Adrenal gland (tissue), 12 donors: Measurements from ENCODE around the gene NAA10. TPM values are rescaled to one million over a fixed set of nuclear protein-coding genes. Genes with fewer than 3 reads are reported as not detected.
A peak's percentile ranks its signal among the peaks of the same experiment; 100 is the strongest.

Experiments
- DNase-seq, 7 donors: peaks; one replicate each; pipeline ENCODE4 v3.0.0-alpha.2; 2019 to 2020
- H3K27ac ChIP-seq, 5 donors: fragments of 200-600 bp; sonication (generic) in 4 of 5; 1 replicate in 3 of 5; 2 replicates in 2 of 5; pipeline versions ENCODE4 v1.5.1 to v1.8.0; 2016 to 2020; ENCODE audit warnings: mild to moderate bottlenecking in 1 of 5
- H3K27me3 ChIP-seq: fragments of 200-600 bp; 2 replicates; pipeline ENCODE4 v1.8.0; 2021
- H3K36me3 ChIP-seq, 2 donors: fragments of 200-600 bp; replicated peaks in 1 of 2; 1 replicate in 1 of 2; 2 replicates in 1 of 2; pipeline versions ENCODE4 v1.5.1 to v1.8.0; 2018 to 2022
- H3K4me1 ChIP-seq, 2 donors: fragments of 200-600 bp; replicated peaks in 1 of 2; 1 replicate in 1 of 2; 2 replicates in 1 of 2; pipeline versions ENCODE4 v1.5.1 to v1.8.0; 2018 to 2021
- H3K4me3 ChIP-seq, 4 donors: fragments of 200-600 bp; sonication (generic) in 3 of 4; one replicate each; pipeline ENCODE4 v1.5.1; 2016 to 2018
- H3K9me3 ChIP-seq, 3 donors: fragments of 200-600 bp; sonication (generic) in 1 of 3; replicated peaks in 1 of 3; 1 replicate in 2 of 3; 2 replicates in 1 of 3; pipeline versions ENCODE4 v1.5.1 to v1.8.0; 2016 to 2021
- POLR2A ChIP-seq, 2 donors: fragments of 450-650 bp; IDR thresholded peaks; one replicate each; pipeline ENCODE4 v1.6.1; 2017; ENCODE audit warnings: antibody characterized with exemption in 2 of 2, mild to moderate bottlenecking in 2 of 2, moderate library complexity in 1 of 2
- WGBS, 4 donors: extraction: QIAGEN DNeasy Blood & Tissue Kit in 2 of 4; methylation state at CpG; one replicate each; pipeline versions ENCODE4 v1.1.5 to v1.1.7; 2013 to 2017; 5-methylcytosine and 5-hydroxymethylcytosine counted together
- intact Hi-C, 2 donors: fragments of 100-400 bp; cut with DNase I; formaldehyde crosslinking; loops; one replicate each; pipeline versions ENCODE4 v1.14.1 to v1.15.0; 2022 to 2023
- polyA plus RNA-seq, 3 donors: library from polyadenylated mRNA; stranded (reverse); fragments of 200-250 nt in 2 of 3; fragments of 350-450 nt in 1 of 3; fragmentation: Illumina TruSeq in 1 of 3; extraction: RNeasy Lipid Tissue Mini Kit (QIAGEN cat#74804) in 1 of 3; gene quantifications; one replicate each; pipeline ENCODE4 v1.2.3, GENCODE V29; 2013 to 2014
- total RNA-seq, 9 donors: library from RNA; depleted of rRNA in 4 of 9; stranded (reverse); fragments of >200 nt in 4 of 9; fragments of 120-200 nt in 1 of 9; fragmentation: NEBNext Ultra II Directional in 1 of 9; extraction: Animal tissue kit (Norgen Biotek cat#: 25700) in 1 of 9; gene quantifications; one replicate each; pipeline versions ENCODE4 v1.1.0 to v1.2.4, GENCODE V29; 2013 to 2023
- TF ChIP-seq, protein P1 (sequence below), 6 experiments: fragments of 450-650 bp in 4 of 6; fragments of 200-600 bp in 2 of 6; sonication (generic) in 1 of 6; IDR thresholded peaks; 1 replicate in 5 of 6; 2 replicates in 1 of 6; pipeline versions ENCODE4 v1.5.1 to v1.8.0; 2016 to 2021; ENCODE audit warnings: antibody characterized with exemption in 6 of 6, mild to moderate bottlenecking in 2 of 6, moderate library complexity in 1 of 6
- donor health status: healthy with polysubstance abuse.
- donor health status: Bipolar disorder and iron deficiency.
- donor health status: DM: yes; HTN: yes; CAD: no.
- donor health status: DM: no; HTN: no; CAD: no.
- donor health status: DM: no; HTN: no; CAD: no.
- donor health status: DM: yes; HTN: yes; CAD: no.

Gene NAA10
- total and polyA plus RNA-seq, 12 donors = 60.0 to 287 (median 97.8) TPM

DNA sequence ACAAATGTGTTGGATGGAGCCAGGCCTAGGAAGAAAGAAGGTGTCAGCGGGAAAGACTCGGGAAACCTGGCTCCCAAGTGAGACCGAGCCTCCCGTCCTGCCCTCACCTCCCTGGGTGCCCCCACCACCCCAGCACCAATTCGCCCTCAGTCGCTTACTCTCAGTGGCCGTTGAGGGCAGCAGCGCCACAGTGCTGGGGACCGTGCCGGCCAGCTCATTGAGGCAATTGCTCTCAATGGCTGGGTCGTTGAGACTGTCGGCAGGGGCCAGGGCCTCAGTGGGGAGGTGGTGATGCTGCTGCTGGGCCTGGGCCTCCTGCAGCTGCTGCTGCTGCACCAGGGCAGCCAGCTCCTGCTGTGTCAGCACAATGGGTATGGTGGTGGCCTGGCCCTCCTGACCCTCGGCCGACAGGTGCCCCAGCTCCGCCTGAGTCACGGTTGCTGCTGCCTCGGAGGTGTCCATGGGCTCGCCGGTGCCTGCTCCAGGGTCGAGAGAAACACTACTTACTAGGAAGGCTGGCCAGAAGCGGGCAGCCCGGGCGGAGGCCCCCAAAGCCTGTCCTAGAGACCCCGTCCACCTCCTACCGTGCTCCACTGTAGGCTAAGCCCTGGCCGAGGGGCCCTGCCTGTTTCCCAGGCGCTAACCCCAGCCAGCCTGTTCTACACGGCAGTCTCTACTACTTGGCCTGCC, 17.0 kb upstream of the NAA10 start:
- no peaks in the 10 kb centered on the region for H3K9me3 ChIP-seq
- 88 to 97% (median 92%) methylated on average over 7 to 28 of the region's 28 CpGs for WGBS, 4 donors
- no peaks in the 10 kb centered on the region for H3K27me3 ChIP-seq
- H3K4me3 ChIP-seq = no peak overlapping the region
- H3K36me3 ChIP-seq = peaks cover 0 to 82% of the 10 kb centered on the region in 2 donors
- TF ChIP-seq, protein P1, sequence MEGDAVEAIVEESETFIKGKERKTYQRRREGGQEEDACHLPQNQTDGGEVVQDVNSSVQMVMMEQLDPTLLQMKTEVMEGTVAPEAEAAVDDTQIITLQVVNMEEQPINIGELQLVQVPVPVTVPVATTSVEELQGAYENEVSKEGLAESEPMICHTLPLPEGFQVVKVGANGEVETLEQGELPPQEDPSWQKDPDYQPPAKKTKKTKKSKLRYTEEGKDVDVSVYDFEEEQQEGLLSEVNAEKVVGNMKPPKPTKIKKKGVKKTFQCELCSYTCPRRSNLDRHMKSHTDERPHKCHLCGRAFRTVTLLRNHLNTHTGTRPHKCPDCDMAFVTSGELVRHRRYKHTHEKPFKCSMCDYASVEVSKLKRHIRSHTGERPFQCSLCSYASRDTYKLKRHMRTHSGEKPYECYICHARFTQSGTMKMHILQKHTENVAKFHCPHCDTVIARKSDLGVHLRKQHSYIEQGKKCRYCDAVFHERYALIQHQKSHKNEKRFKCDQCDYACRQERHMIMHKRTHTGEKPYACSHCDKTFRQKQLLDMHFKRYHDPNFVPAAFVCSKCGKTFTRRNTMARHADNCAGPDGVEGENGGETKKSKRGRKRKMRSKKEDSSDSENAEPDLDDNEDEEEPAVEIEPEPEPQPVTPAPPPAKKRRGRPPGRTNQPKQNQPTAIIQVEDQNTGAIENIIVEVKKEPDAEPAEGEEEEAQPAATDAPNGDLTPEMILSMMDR (IDR thresholded peaks at IDR 0.05) = no peak
- no peak for TF ChIP-seq POLR2A (IDR thresholded peaks at IDR 0.05)
- no peak overlapping the region for H3K27ac ChIP-seq
- DNase-seq = no peak
- H3K4me1 ChIP-seq = peaks cover 0 to 17% of the 10 kb centered on the region in 2 donors
- intact Hi-C loops = no loop called here

DNA sequence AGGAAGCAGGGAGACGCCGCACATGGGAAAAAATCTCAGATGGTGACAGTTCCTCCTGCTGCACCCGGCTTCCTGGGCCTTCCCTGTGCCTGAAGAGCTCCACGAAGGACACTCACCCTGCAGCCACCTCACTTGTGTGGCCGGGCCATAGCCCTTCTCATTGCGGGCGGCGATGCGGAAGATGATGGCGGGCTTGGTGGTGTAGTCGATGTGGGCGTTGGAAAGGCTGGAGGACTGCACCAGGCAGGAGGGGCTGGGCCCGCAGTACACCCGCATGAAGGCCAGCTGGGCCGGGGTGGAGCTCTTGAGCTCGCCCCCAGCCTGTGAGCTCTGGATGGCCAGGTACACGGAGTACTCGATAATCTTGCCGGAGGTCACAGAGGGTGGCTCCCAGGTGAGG, 15.3 kb upstream of the NAA10 start:
- H3K36me3 ChIP-seq = peaks cover 0 to 65% of the 10 kb centered on the region in 2 donors
- no peaks in the 10 kb centered on the region for H3K9me3 ChIP-seq
- no peak for DNase-seq
- TF ChIP-seq, protein P1 (IDR thresholded peaks at IDR 0.05) = no peak
- no peak for TF ChIP-seq POLR2A (IDR thresholded peaks at IDR 0.05)
- no peak overlapping the region for H3K4me3 ChIP-seq
- 72 to 92% (median 81%) methylated on average over 3 to 19 of the region's 19 CpGs for WGBS, 4 donors
- peaks cover 0 to 17% of the 10 kb centered on the region in 2 donors for H3K4me1 ChIP-seq
- H3K27ac ChIP-seq = peak overlapping the region in 1 of 5 donors; percentile 33
- intact Hi-C loops = no loop called here
- H3K27me3 ChIP-seq = no peaks in the 10 kb centered on the region

DNA sequence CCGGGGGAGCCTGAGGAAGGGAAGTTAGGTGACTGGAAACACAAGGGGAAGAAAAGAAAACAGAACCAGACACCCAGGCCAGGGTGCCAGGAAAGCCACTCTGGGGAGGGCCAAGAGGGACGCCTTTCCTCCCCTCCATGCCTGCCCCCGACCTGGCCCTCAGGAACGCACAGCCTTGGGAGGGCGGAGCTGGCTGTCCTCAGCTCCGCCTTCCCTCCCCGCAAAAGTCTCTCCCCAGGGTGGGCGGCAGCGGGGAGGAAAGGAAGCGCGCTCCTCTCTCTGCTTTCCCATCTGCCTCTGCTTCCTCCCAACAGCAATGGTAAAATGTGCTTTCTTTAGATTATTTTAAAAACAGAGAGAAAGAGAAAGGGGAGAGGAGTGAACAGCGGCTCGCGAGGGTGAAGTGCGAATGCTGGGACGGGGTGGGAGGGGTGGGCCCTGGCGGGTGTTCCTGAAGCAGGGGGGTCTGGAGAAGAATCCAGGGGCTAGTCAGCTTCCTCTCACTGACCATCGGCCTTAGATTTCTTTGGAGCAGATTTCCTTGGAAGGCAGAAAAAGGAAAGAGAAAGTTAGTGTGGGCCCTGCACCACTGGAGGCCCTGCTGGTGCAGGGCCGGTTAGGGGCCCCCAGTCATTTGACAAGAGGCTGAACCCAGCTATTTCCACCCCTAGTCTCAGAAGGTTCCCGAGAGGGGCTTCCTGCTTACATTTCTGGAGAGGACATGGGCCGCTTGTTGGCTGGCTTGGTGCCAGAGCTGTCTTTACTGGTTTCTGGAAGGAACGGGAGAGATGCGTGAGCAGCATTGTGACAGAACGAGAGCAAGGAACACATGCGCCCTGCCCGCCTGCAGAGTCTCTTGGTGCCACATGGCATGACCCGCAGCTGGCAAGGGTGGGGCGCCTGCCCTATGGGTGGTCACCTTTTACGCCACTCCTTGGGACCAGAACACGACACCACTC, 14.3 kb upstream of the NAA10 start:
- Histone ChIP-seq H3K36me3 (peaks cover 0 to 56% of the 10 kb centered on the region in 2 donors), H3K4me1 (peaks cover 0 to 17% of the 10 kb centered on the region in 2 donors), H3K4me3 (no peak overlapping the region), H3K27ac (peak overlapping the region in 2 of 5 donors; percentile 33 to 73), H3K27me3 (no peaks in the 10 kb centered on the region), H3K9me3 (no peaks in the 10 kb centered on the region)
- peak in 1 of 7 donors; percentile 41 for DNase-seq
- intact Hi-C loops = no loop called here
- no peak for TF ChIP-seq POLR2A (IDR thresholded peaks at IDR 0.05)
- TF ChIP-seq, protein P1 (IDR thresholded peaks at IDR 0.05) = no peak
- 57 to 74% (median 65%) methylated on average over 22 to 30 of the region's 30 CpGs for WGBS, 4 donors

GRCh38 chrX:153948002-153948466, 13.2 kb upstream of the NAA10 start:
- TF ChIP-seq POLR2A (IDR thresholded peaks at IDR 0.05) = no peak
- TF ChIP-seq, protein P1 (IDR thresholded peaks at IDR 0.05) = no peak
- no peaks in the 10 kb centered on the region for H3K27me3 ChIP-seq
- intact Hi-C loops = no loop called here

More at GRCh38 chrX:153948002-153948466, 13.2 kb upstream of the NAA10 start:
- Histone ChIP-seq H3K9me3 (no peaks in the 10 kb centered on the region), H3K27ac (peak overlapping the region in 3 of 5 donors; percentile 51 to 83 (median 73)), H3K36me3 (peaks cover 0 to 46% of the 10 kb centered on the region in 2 donors), H3K4me1 (peaks cover 0 to 13% of the 10 kb centered on the region in 2 donors), H3K4me3 (no peak overlapping the region)
- 23 to 59% (median 52%) methylated on average over 5 to 10 of the region's 10 CpGs; no CpG with 5 or more reads in 1 of the 4 donors for WGBS, 4 donors
- DNase-seq = peak in 2 of 7 donors; percentile 49 to 70
